HCT116 (cell line): ENCODE data around the gene NKAIN4. TPM values are rescaled to one million over a fixed set of nuclear protein-coding genes. Genes with fewer than 3 reads are reported as not detected.

Experiments used
- ATAC-seq: fragments of 200-7000 bp; cut with Tn5 transposase; 2 replicates; pipeline ENCODE4 v1.9.1; 2020; ENCODE audit warnings: mild to moderate bottlenecking, moderate library complexity
- BruUV-seq: library from RNA; stranded (reverse); fragments of 400-500 nt; replicated peaks from 2 replicates; lab custom pipeline; 2021; lab: Mats Ljungman, UMichigan
- CTCF ChIA-PET: fragments of 300-600 bp; sonication (Branson Sonifier 250); formaldehyde crosslinking; loops from one replicate; lab custom pipeline; 2021; ENCODE audit warnings: antibody characterized with exemption; lab: Charles Lee
- POLR2A ChIA-PET: fragments of 300-600, 350-600 bp; sonication (Branson Sonifier 250); formaldehyde crosslinking; loops from one replicate; lab custom pipeline; 2021; ENCODE audit warnings: antibody characterized with exemption; lab: Charles Lee
- RAD21 ChIA-PET, 2 experiments: fragments of 300-600 bp; sonication (Branson Sonifier 250); formaldehyde crosslinking; loops; one replicate each; lab custom pipeline; 2023; ENCODE audit warnings: low total read pairs in 2 of 2; ENCODE audit not compliant: uncharacterized antibody in 2 of 2, unreplicated experiment in 2 of 2, low non-redundant PET in 1 of 2; lab: Charles Lee
- DNase-seq: peaks from one replicate; pipeline ENCODE4 v3.0.0-alpha.2; 2010; ENCODE audit warnings: low read depth, low spot score
- H2AFZ ChIP-seq: fragments of 200-600 bp; shearing (Covaris generic), sonication (generic); 2 replicates; pipeline ENCODE4 v1.6.1; 2017; ENCODE audit warnings: low read depth, mixed run types, mixed read lengths, antibody characterized with exemption, low read length; ENCODE audit not compliant: poor library complexity, severe bottlenecking
- H3K27ac ChIP-seq: 2 replicates; pipeline ENCODE4 v1.5.1; 2012; ENCODE audit warnings: low read depth, low read length
- H3K27me3 ChIP-seq: fragments of 200-600 bp; sonication (generic); 2 replicates; pipeline ENCODE4 v1.6.1; 2016; ENCODE audit warnings: mixed run types, low read length, mixed read lengths; ENCODE audit not compliant: insufficient read depth
- H3K36me3 ChIP-seq, 2 experiments: fragments of 200-500 bp in 1 of 2; fragments of 200-600 bp in 1 of 2; sonication (Bioruptor generic) in 1 of 2; sonication (generic) in 1 of 2; 2 replicates each; pipeline versions ENCODE4 v1.5.1 to v1.6.1; 2014 to 2016; ENCODE audit warnings: low read length in 2 of 2, inconsistent platforms in 1 of 2, mixed read lengths in 1 of 2, mixed run types in 1 of 2; ENCODE audit not compliant: insufficient read depth in 2 of 2, control insufficient read depth in 1 of 2
- H3K4me1 ChIP-seq, 2 experiments: fragments of 200-600 bp in 1 of 2; sonication (generic) in 1 of 2; 2 replicates each; pipeline versions ENCODE4 v1.5.1 to v1.6.1; 2012 to 2017; ENCODE audit warnings: low read length in 2 of 2, inconsistent platforms in 1 of 2, mild to moderate bottlenecking in 1 of 2, mixed read lengths in 1 of 2, mixed run types in 1 of 2, moderate library complexity in 1 of 2; ENCODE audit not compliant: insufficient read depth in 2 of 2, control insufficient read depth in 1 of 2
- H3K4me2 ChIP-seq: fragments of 200-600 bp; sonication (generic); 2 replicates; pipeline ENCODE4 v1.6.1; 2017; ENCODE audit warnings: mixed run types, low read length, mixed read lengths
- H3K4me3 ChIP-seq, 2 experiments: fragments of 200-600 bp in 1 of 2; sonication (generic) in 1 of 2; replicated peaks in 1 of 2; 2 replicates each; pipeline ENCODE4 v1.5.1; 2011 to 2016; ENCODE audit warnings: low read length in 2 of 2, control low read depth in 1 of 2, low read depth in 1 of 2, mild to moderate bottlenecking in 1 of 2, mixed read lengths in 1 of 2, mixed run types in 1 of 2
- H3K79me2 ChIP-seq: fragments of 200-600 bp; sonication (generic); 2 replicates; pipeline ENCODE4 v1.6.1; 2017; ENCODE audit warnings: mild to moderate bottlenecking, mixed run types, low read length, moderate library complexity, mixed read lengths; ENCODE audit not compliant: insufficient read depth
- H3K9ac ChIP-seq: fragments of 200-600 bp; sonication (generic); 2 replicates; pipeline ENCODE4 v1.6.1; 2016; ENCODE audit warnings: low read length, mixed read lengths
- H3K9me2 ChIP-seq: fragments of 200-600 bp; sonication (generic), shearing (Covaris generic); 2 replicates; pipeline ENCODE4 v1.6.1; 2017; ENCODE audit warnings: mixed run types, mild to moderate bottlenecking, moderate library complexity; ENCODE audit not compliant: insufficient read depth
- H3K9me3 ChIP-seq, 2 experiments: fragments of 200-500 bp in 1 of 2; fragments of 200-600 bp in 1 of 2; sonication (Bioruptor generic) in 1 of 2; sonication (generic) in 1 of 2; 2 replicates each; pipeline ENCODE4 v1.6.1; 2014 to 2017; ENCODE audit warnings: low read length in 2 of 2, mixed read lengths in 2 of 2, inconsistent platforms in 1 of 2, low read depth in 1 of 2, mild to moderate bottlenecking in 1 of 2, mixed run types in 1 of 2, moderate library complexity in 1 of 2; ENCODE audit not compliant: control insufficient read depth in 1 of 2, insufficient read depth in 1 of 2
- H4K20me1 ChIP-seq: fragments of 200-600 bp; sonication (generic), shearing (Covaris generic); 2 replicates; pipeline ENCODE4 v1.6.1; 2017; ENCODE audit warnings: mixed run types, mild to moderate bottlenecking, moderate library complexity; ENCODE audit not compliant: insufficient read depth
- ELF1 ChIP-seq: IDR thresholded peaks from 2 replicates; pipeline ENCODE4 v1.6.1; 2012; ENCODE audit warnings: low read depth, borderline replicate concordance
- EZH2 ChIP-seq: fragments of 200-600 bp; sonication (generic); IDR thresholded peaks from 2 replicates; pipeline ENCODE4 v1.6.1; 2017; ENCODE audit warnings: antibody characterized with exemption, mixed run types
- FOSL1 ChIP-seq: IDR thresholded peaks from 2 replicates; pipeline ENCODE4 v1.6.1; 2012; ENCODE audit warnings: low read depth
- POLR2AphosphoS5 ChIP-seq: IDR thresholded peaks from 2 replicates; pipeline ENCODE4 v1.6.1; 2011; ENCODE audit warnings: mild to moderate bottlenecking, low read depth, low read length, moderate library complexity
- RAD21 ChIP-seq: IDR thresholded peaks from 2 replicates; pipeline ENCODE4 v1.6.1; 2012; ENCODE audit warnings: low read depth, mild to moderate bottlenecking
- SRF ChIP-seq: IDR thresholded peaks from 2 replicates; pipeline ENCODE4 v1.6.1; 2012; ENCODE audit warnings: low read depth
- ZBTB33 ChIP-seq: IDR thresholded peaks from 2 replicates; pipeline ENCODE4 v1.6.1; 2011; ENCODE audit warnings: mild to moderate bottlenecking, low read length, moderate library complexity; ENCODE audit not compliant: insufficient replicate concordance; ENCODE audit errors: extremely low read depth
- ZNF274 ChIP-seq: fragments of 200-500 bp; sonication (Bioruptor generic); IDR thresholded peaks from 2 replicates; pipeline ENCODE4 v1.6.1; 2014; ENCODE audit warnings: mild to moderate bottlenecking, low read depth, low read length, inconsistent platforms
- intact Hi-C: fragments of 100-400 bp; cut with micrococcal nuclease; formaldehyde crosslinking; loops from 2 replicates; pipeline ENCODE4 v1.10.0; 2022
- total RNA-seq: library from RNA; stranded (reverse); gene quantifications from one replicate; pipeline ENCODE4 v1.2.1, GENCODE V29; 2021; ENCODE audit not compliant: unreplicated experiment
- TF ChIP-seq, protein P1 (sequence below): IDR thresholded peaks from 2 replicates; pipeline ENCODE4 v1.6.1; 2012
- TF ChIP-seq, protein P2 (sequence below), 3 experiments: fragments of 200-600 bp in 1 of 3; sonication (generic) in 1 of 3; IDR thresholded peaks in 2 of 3; conservative IDR thresholded peaks in 1 of 3; 2 replicates each; pipeline ENCODE4 v1.5.1; 2012 to 2017; ENCODE audit warnings: low read depth in 2 of 3, low read length in 2 of 3, antibody characterized with exemption in 1 of 3, borderline replicate concordance in 1 of 3, control low read depth in 1 of 3, mild to moderate bottlenecking in 1 of 3, mixed read lengths in 1 of 3, mixed run types in 1 of 3, moderate library complexity in 1 of 3; ENCODE audit not compliant: insufficient read depth in 1 of 3
- TF ChIP-seq, protein P3 (sequence below): IDR thresholded peaks from 2 replicates; pipeline ENCODE4 v1.6.1; 2012; ENCODE audit warnings: low read depth

The NKAIN4 gene
- total RNA-seq, 1 experiment from 2014 or later = not detected

DNA sequence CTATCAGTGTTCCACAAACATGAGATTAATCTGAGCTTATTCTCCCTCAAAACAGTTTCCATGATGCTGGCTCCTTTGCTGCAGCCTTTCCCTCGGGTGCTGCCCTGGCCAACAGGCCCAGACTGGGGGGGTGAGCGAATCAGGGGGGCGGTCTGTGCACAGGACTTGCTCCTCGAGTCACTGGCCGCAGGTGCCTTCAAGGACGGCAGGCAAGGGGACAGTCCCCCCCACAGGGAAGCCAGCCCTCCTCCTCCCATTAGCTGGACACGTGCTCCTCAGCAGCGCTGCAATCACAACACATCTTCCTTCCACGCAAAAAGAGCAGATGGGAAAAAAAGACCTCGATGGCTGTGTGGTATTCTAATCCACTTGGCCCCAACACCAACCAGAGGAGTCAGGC, 48.4 kb downstream of the NKAIN4 start:
- H2AFZ ChIP-seq = no peak overlapping the region
- DNase-seq (no peak), ATAC-seq (no peak)
- H3K9me3 ChIP-seq = no peaks in the 10 kb centered on the region
- ChIA-PET CTCF (interaction anchor here (0.6 kb wide), 1 partner anchor 49 kb away, joined by 3 read pairs; no protein-coding TSS in a partner anchor), POLR2A (no interaction called here), RAD21 (no interaction called here)
- H4K20me1 ChIP-seq = peaks cover 11% of the 10 kb centered on the region; the same call in 1 of the 2 replicates
- no peaks in the 10 kb centered on the region for H3K27me3 ChIP-seq
- intact Hi-C loops = no loop called here
- H3K79me2 ChIP-seq = peaks cover 100% of the 10 kb centered on the region
- no peak for TF ChIP-seq RAD21
- no peak for TF ChIP-seq FOSL1
- BruUV-seq = no TSS peak
- H3K4me2 ChIP-seq = no peak overlapping the region
- no peak overlapping the region for H3K27ac ChIP-seq
- no peaks in the 10 kb centered on the region for H3K9me2 ChIP-seq
- H3K4me3 ChIP-seq = no peak overlapping the region
- peaks cover 59 to 69% of the 10 kb centered on the region in 2 experiments for H3K36me3 ChIP-seq
- H3K4me1 ChIP-seq = no peaks in the 10 kb centered on the region
- no peak overlapping the region for H3K9ac ChIP-seq

DNA sequence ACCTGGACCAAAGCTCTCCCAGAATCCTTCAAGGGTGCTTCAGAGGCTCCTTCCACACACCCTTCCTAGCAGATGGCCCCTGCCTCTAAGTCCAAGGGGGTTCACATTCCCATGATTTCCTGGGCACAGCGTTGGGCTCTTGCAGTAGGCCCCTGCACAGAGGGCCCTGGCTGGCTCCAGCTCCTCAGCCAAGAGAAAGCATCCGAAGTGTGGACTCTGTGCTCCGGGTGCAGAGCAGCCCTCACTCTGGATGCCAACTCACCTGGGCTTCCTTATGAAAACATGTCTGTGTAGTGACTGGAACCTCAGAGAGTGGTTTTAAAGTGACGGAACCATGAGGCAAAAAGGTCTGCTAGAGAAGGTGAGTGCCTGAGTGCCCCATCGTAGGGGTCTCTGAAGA, 49.9 kb downstream of the NKAIN4 start:
- intact Hi-C loops = no loop called here
- POLR2A ChIA-PET = no interaction called here
- H3K9ac ChIP-seq = no peak overlapping the region
- no peak overlapping the region for H2AFZ ChIP-seq
- no peaks in the 10 kb centered on the region for H3K9me3 ChIP-seq
- no peak overlapping the region for H3K27ac ChIP-seq
- peaks cover 100% of the 10 kb centered on the region for H3K79me2 ChIP-seq
- no peak for TF ChIP-seq POLR2AphosphoS5
- TF ChIP-seq ZBTB33 = no peak
- TF ChIP-seq ELF1 = no peak
- TF ChIP-seq, protein P1, sequence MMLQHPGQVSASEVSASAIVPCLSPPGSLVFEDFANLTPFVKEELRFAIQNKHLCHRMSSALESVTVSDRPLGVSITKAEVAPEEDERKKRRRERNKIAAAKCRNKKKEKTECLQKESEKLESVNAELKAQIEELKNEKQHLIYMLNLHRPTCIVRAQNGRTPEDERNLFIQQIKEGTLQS = no peak
- TF ChIP-seq SRF = no peak
- no peak for TF ChIP-seq FOSL1
- TF ChIP-seq ZNF274 = no peak
- TF ChIP-seq, protein P2, sequence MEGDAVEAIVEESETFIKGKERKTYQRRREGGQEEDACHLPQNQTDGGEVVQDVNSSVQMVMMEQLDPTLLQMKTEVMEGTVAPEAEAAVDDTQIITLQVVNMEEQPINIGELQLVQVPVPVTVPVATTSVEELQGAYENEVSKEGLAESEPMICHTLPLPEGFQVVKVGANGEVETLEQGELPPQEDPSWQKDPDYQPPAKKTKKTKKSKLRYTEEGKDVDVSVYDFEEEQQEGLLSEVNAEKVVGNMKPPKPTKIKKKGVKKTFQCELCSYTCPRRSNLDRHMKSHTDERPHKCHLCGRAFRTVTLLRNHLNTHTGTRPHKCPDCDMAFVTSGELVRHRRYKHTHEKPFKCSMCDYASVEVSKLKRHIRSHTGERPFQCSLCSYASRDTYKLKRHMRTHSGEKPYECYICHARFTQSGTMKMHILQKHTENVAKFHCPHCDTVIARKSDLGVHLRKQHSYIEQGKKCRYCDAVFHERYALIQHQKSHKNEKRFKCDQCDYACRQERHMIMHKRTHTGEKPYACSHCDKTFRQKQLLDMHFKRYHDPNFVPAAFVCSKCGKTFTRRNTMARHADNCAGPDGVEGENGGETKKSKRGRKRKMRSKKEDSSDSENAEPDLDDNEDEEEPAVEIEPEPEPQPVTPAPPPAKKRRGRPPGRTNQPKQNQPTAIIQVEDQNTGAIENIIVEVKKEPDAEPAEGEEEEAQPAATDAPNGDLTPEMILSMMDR (IDR thresholded peaks at IDR 0.05 in 2 of 3, conservative IDR thresholded peaks at IDR 0.05 in 1 of 3; ENCODE audit: borderline replicate concordance in 1 of 3, insufficient read depth in 1 of 3, low read depth in 2 of 3, low read length in 2 of 3) = no peak
- no peak for TF ChIP-seq EZH2
- TF ChIP-seq, protein P3, sequence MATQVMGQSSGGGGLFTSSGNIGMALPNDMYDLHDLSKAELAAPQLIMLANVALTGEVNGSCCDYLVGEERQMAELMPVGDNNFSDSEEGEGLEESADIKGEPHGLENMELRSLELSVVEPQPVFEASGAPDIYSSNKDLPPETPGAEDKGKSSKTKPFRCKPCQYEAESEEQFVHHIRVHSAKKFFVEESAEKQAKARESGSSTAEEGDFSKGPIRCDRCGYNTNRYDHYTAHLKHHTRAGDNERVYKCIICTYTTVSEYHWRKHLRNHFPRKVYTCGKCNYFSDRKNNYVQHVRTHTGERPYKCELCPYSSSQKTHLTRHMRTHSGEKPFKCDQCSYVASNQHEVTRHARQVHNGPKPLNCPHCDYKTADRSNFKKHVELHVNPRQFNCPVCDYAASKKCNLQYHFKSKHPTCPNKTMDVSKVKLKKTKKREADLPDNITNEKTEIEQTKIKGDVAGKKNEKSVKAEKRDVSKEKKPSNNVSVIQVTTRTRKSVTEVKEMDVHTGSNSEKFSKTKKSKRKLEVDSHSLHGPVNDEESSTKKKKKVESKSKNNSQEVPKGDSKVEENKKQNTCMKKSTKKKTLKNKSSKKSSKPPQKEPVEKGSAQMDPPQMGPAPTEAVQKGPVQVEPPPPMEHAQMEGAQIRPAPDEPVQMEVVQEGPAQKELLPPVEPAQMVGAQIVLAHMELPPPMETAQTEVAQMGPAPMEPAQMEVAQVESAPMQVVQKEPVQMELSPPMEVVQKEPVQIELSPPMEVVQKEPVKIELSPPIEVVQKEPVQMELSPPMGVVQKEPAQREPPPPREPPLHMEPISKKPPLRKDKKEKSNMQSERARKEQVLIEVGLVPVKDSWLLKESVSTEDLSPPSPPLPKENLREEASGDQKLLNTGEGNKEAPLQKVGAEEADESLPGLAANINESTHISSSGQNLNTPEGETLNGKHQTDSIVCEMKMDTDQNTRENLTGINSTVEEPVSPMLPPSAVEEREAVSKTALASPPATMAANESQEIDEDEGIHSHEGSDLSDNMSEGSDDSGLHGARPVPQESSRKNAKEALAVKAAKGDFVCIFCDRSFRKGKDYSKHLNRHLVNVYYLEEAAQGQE = no peak
- BruUV-seq = no TSS peak
- ATAC-seq (no peak), DNase-seq (no peak)
- no peak overlapping the region for H3K4me2 ChIP-seq
- CTCF ChIA-PET = no interaction called here
- RAD21 ChIA-PET = no interaction called here
- H4K20me1 ChIP-seq = peaks cover 16% of the 10 kb centered on the region; the same call in 1 of the 2 replicates
- no peaks in the 10 kb centered on the region for H3K4me1 ChIP-seq
- H3K36me3 ChIP-seq = peaks cover 52 to 64% of the 10 kb centered on the region in 2 experiments
- no peaks in the 10 kb centered on the region for H3K27me3 ChIP-seq
- H3K4me3 ChIP-seq = no peak overlapping the region
- no peaks in the 10 kb centered on the region for H3K9me2 ChIP-seq
